ENCODE results near the gene IGSF9B.

Gene IGSF9B

GRCh38 chr11:133946541-133947318, 10.0 kb downstream of the IGSF9B start:
- no peak for DNase-seq (ENCODE audit: low read depth)
- no peak overlapping the region for H3K4me3 ChIP-seq (ENCODE audit: control insufficient read depth, low read depth, low read length)
- no peak for TF ChIP-seq CTCF (conservative IDR thresholded peaks at IDR 0.05; ENCODE audit: control insufficient read depth, insufficient read depth, low read depth, low read length)

- DNase-seq (ENCODE audit: low read depth), result no peak
- no peak for TF ChIP-seq CTCF (conservative IDR thresholded peaks at IDR 0.05; ENCODE audit: control insufficient read depth, insufficient read depth, low read depth, low read length)
- no peak overlapping the region for H3K4me3 ChIP-seq (ENCODE audit: control insufficient read depth, low read depth, low read length)
These were observed 10.7 kb downstream of the IGSF9B start for GRCh38 chr11:133946051-133946450.

- H3K4me3 ChIP-seq (ENCODE audit: control insufficient read depth, low read depth, low read length), result no peak overlapping the region
- DNase-seq (ENCODE audit: low read depth), result peak; percentile 73
- no peak for TF ChIP-seq CTCF (conservative IDR thresholded peaks at IDR 0.05; ENCODE audit: control insufficient read depth, insufficient read depth, low read depth, low read length)
These were observed 11.4 kb downstream of the IGSF9B start for GRCh38 chr11:133945087-133945974.

GRCh38 chr11:133943950-133944698, 12.6 kb downstream of the IGSF9B start:
- no peak for TF ChIP-seq CTCF (conservative IDR thresholded peaks at IDR 0.05; ENCODE audit: control insufficient read depth, insufficient read depth, low read depth, low read length)
- H3K4me3 ChIP-seq (ENCODE audit: control insufficient read depth, low read depth, low read length), result no peak overlapping the region
- no peak for DNase-seq (ENCODE audit: low read depth)

GRCh38 chr11:133942577-133942976, 14.2 kb downstream of the IGSF9B start:
- no peak overlapping the region for H3K4me3 ChIP-seq (ENCODE audit: control insufficient read depth, low read depth, low read length)
- no peak for DNase-seq (ENCODE audit: low read depth)
- TF ChIP-seq CTCF (conservative IDR thresholded peaks at IDR 0.05; ENCODE audit: control insufficient read depth, insufficient read depth, low read depth, low read length), result no peak

- no peak for DNase-seq (ENCODE audit: low read depth)
- no peak for TF ChIP-seq CTCF (conservative IDR thresholded peaks at IDR 0.05; ENCODE audit: control insufficient read depth, insufficient read depth, low read depth, low read length)
- no peak overlapping the region for H3K4me3 ChIP-seq (ENCODE audit: control insufficient read depth, low read depth, low read length)
These were observed 15.2 kb downstream of the IGSF9B start for GRCh38 chr11:133941546-133941945.

Measured in fibroblast of mammary gland (primary cell).